ENCODE data around the gene ATXN2L.

GRCh38 chr16:28846933-28847273, 24.1 kb downstream of the ATXN2L start:
- TF ChIP-seq, protein P1, sequence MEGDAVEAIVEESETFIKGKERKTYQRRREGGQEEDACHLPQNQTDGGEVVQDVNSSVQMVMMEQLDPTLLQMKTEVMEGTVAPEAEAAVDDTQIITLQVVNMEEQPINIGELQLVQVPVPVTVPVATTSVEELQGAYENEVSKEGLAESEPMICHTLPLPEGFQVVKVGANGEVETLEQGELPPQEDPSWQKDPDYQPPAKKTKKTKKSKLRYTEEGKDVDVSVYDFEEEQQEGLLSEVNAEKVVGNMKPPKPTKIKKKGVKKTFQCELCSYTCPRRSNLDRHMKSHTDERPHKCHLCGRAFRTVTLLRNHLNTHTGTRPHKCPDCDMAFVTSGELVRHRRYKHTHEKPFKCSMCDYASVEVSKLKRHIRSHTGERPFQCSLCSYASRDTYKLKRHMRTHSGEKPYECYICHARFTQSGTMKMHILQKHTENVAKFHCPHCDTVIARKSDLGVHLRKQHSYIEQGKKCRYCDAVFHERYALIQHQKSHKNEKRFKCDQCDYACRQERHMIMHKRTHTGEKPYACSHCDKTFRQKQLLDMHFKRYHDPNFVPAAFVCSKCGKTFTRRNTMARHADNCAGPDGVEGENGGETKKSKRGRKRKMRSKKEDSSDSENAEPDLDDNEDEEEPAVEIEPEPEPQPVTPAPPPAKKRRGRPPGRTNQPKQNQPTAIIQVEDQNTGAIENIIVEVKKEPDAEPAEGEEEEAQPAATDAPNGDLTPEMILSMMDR (conservative IDR thresholded peaks at IDR 0.05 in 1 of 2, IDR thresholded peaks at IDR 0.05 in 1 of 2; ENCODE audit: low read depth in 1 of 2, low read length in 2 of 2): no peak
- no peak for TF ChIP-seq EZH2 (IDR thresholded peaks at IDR 0.05; ENCODE audit: low read length, missing control alignments)
